Stimulated activated CD4-positive, alpha-beta T cell treated with anti-CD3 and anti-CD28 coated beads, Interleukin-4, amount 100 ng/mL, for 24 hours (primary cell): ENCODE results near the gene ATP5F1C.
A peak's percentile ranks its signal among the peaks of the same experiment; 100 is the strongest.
"Not testable (repeated sequence)": the region's sequence is repeated elsewhere in the genome, so short reads cannot be mapped to it uniquely, and the experiment has no call there.

Experiments
- DNase-seq: peaks from one replicate; pipeline ENCODE4 v3.0.0-alpha.2; 2020

ATP5F1C gene

DNA sequence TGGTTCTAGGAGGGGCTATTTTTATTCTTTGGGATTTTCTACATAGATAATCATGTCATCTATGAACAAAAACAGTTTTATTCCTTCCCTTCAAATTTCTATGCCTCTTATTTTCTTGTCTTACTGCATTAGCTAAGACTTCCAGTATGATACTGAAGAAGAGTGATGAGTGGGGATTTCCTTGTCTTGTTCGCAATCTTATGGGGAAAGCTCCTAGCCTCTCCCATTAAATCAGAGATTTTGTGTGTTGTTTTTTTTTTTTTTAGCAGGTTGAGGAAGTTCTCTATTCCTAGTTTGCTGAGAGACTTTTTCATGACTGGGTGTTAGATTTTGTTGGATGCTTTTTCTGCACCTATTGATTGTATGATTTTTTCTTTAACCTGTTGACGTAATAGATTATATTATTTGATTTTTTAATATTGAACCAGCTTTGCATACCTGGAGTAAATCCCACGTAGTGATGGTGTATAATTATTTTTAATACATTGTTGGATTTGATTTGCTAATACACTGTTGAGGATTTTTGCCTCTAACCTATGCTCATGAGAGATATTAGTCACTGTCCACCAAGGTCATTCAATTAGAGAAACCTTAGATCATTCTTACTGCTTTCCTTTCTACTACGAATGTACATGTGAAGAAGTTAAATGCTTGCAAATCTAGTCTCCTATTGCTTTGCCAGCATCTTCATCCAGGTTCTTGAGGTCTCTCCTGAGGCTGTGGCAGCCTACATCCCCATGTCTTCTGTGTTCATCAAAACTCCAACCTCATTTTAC lies 6.5 kb downstream of the ATP5F1C start:
- DNase-seq = no peak

DNA sequence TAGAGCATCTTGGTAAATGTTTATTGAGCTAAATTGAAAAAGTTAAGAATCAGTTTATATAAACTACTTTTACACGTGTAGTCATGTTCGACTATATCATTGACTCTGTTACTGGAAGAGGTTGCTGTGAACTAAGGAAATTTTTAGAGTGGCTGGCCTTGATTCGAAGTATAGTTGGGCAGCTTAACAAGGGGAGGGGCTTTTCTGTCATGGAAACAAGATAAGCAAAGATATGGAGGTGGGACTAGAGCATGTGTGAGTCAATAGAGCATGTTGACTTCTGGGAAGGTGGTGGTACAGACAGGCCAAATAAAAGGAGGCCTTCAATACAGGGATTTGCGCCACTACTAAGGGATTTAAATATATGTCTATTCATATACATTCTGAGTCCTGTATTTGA lies 7.6 kb downstream of the ATP5F1C start:
- no peak for DNase-seq

DNA sequence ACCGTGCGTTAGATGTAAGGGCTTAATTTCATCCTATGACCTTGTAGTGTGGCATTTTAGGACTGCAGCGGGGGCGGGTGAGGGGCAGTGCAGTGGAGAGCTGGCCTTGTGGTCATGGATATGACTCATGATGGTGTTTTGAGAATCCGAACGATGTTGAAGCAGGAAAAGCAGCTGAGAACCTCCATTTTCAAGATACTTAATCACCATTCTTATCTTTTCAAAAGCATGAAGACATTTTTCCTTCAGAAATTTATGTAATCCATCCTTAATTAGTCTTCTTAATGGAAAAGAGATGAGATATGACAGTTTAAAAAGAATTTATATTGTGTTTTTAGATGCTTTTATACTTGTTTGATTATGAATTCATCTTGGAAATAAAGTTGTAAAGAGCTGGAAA lies 9.6 kb downstream of the ATP5F1C start:
- no peak for DNase-seq

DNA sequence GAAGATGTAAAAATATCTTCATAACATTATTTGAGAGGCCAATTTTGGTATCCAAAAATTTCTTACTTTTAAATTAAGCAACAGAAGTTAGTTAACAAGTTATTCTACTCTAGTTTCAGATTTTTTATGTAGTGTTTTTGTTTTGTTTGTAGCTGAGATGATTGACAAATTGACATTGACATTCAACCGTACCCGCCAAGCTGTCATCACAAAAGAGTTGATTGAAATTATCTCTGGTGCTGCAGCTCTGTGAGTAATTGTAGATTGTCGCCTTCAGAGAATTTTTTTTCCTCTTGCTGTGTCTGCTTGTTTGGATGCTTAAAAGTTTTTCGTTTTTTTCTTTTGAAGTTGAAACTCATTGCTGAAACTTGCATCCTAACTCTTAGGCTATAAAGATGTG lies 14.6 kb downstream of the ATP5F1C start:
- no peak for DNase-seq

DNA sequence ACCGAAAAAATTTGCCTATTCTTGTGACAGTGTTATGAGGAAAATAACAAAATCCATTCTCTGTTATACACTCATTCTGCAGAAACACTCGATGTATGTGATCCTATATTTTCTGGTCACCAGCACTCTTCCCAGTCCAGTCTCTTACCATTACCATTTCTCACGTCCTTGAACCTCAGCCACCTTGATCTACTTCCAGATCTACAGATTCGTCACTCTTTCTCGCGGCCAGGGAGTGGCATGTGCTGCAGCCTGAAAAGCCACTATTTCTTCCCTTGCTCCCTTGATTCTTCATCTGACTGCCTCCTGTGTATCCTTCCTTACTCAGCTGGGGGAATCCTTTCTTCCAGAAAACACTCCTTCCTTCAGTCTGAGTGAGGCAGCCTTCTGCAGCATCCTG lies 16.2 kb downstream of the ATP5F1C start:
- DNase-seq = no peak

DNA sequence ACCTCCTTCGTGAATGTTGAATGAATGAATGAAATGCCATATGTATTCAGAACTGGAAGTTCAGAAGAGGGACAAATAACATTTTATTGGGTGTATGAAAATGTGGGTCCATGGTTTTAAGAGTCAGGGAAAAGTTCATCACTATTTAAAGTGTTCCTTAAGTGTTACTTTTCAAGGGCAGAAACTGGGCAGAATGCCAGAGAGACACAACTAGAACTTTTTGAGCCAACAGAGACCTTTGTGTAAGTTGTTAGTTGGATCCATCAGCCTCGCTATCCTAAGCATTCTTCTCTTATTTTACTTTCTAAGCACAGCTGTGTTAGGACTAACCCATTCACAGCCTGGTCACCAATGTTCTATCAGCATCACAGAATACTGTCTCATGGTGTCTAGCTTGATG lies 16.8 kb downstream of the ATP5F1C start:
- no peak for DNase-seq

DNA sequence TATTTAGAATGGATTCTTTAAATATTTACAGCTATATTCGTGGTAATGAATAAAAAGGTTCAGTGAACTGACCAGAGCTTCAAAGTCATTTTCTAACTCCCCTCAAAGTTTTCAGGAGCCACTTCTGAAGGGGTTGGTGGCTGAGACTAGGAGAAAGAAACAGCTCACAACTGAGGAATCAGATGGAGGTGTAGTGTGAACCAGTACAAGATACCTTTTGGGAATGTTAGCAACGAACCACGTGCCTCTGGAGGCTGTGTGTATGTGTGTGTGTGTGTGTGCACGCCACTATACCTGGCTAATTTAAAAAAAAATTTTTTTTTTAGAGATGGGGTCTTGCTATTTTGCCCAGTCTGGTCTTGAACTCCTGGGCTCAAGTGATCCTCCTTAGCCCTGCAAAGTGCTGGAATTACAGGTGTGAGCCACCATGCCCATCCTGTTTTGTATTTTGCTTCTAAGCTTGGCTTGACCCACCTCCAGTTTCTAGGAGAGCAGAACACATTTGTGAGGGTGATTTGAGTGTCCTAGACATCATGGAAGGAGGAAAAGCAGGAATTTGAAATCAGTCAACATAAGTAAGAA lies 20.8 kb downstream of the ATP5F1C start:
- DNase-seq = no peak

DNA sequence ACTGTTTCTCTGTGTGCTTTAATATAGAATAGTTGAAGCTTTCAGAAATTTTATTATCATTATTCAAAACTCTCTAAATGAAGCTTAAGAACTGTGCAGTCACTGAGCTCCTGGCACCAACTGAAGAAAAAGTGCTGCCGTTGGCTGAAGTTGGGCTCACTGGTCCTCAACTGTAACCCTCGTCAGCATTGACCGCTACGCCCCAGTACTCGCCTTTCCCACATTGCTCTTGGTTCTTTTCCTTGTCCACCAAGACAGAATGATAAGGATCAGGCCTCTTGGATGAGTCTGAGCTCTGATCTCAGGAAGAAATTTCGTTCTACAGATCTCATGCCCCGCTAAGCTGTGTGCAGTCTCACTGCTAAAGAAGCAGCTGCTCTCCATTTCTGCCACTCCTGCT lies 22.5 kb downstream of the ATP5F1C start:
- DNase-seq = no peak

DNA sequence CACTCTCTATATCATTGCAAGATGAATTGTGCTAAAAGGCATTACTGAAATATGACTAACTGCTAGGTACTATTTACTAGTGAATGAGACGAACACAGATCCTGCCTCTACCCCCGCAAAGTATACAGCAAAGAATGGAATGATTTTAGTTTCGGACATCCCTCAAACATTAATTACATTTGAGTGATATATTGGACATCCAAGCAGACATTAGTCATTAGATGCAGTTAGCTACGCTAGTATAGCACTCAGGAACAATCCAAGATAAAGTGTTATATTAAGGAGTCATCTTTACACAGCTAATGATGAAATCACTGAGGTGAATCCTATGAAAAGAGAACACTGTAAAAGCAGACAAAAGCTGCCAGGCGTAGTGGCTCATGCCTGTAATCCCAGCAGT lies 23.0 kb downstream of the ATP5F1C start:
- no peak for DNase-seq

DNA sequence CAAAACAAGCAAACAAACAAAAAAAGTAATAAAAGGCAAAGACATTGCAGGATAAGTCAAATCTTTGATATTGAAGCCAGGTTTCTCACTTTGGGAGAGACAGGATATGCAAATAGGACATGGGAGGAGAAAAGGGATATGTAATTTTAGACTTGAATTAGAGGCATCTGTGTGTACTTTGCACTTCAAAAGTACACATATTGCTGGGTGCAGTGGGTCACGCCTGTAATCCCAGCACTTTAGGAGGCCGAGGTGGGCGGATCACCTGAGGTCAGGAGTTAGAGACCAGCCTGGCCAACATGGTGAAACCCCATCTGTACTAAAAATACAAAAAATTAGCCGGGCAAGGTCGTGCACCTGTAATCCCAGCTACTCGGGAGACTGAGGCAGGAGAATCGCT lies 23.8 kb downstream of the ATP5F1C start:
- not testable (repeated sequence) for DNase-seq

DNA sequence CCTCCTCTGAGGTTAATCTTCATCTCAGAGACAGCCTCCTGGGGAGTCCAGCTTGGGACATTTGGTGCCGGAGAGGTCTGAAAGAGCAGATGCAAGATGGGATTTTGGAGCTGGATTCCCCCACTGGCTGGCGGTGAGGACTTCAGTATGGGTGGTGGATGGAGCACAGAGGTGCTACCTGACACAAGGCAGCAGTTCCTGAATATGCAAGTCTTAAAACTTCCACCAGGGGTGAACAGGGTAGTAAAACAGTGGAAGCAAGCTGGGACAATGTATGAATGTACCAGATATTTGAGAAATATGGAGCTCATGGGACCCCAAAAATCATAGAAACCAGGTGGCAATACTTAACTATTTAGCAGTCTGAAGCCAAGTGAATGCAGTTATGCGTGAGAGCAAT lies 25.5 kb downstream of the ATP5F1C start:
- DNase-seq = no peak

DNA sequence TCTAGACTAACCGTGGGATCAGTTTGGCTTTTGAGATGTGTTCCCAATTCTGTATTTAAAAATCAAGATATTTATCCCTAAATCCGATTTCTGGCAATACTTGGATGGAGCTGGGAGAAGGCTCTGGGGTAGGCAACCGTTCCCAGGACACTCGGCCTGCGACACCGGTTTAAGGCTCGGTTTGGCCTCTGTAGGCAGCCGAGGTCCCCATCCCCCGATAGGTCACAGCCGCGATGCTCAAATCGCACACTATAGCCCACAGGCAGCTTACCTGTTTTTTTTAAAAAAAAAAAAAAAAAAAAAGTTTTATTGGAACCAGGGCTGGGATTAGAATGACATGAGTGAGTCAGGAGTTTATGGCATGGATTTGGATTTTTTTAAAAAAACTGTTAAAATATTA lies 29.6 kb downstream of the ATP5F1C start:
- DNase-seq = no peak

DNA sequence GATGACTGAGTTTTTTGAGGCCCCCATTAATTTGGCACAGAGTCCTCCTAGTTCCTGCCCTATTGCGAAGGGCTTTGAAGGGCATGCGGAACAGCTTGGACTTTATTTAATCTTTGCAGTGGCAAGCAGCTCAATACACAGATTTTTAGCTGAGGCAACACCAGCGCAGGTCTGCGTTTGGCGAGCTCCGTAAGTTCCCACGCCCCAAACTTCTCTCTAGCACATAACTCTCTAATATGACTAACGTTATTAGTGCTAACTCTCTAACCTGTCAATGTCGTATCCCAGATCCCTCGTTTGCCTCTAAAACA lies 30.0 kb downstream of the ATP5F1C start:
- DNase-seq = no peak

DNA sequence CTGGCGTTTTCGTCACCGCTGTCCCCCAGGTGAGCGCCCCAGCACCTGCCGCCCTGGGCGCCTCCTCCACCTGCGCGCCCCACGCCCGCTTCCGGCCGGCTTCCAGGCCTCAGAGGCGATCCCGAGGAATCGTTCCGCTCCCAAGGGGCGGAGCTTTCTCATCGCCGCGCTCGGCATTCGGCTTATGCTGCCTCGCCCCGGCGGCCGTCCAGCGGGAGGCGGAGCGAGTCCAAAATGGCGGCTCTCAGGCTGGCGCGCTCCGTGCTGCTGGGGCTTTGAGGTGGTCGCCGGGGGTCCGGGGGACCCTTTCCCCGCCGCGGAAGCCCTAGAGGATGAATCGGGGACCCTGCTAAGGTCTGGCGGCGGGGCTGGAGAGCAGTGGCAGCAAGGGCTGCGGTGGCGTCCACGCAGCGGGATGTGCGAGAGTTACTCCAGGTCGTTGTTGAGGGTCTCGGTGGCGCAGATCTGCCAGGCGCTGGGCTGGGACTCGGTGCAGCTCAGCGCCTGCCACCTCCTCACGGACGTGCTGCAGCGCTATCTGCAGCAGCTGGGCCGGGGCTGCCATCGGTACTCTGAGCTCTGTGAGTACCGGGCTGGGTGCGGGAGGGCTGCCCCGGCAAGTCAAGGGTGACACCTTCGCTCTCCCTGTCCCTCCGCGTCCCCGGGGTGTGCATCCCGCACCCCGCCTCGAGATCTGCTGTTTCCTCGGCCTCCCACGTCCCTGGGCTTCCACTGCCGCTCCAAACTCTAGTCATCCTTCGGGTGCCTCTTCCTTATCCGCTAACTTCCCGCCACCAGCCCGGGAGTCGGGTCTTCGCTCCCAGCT lies 30.5 kb downstream of the ATP5F1C start, which contains the start of gene TAF3:
Gene TAF3, plus strand, starts transcription at position 211 of the 826 bp plus-strand sequence. Its CDS starts 205 bp downstream, at position 416.
- peak; percentile 94 for DNase-seq

DNA sequence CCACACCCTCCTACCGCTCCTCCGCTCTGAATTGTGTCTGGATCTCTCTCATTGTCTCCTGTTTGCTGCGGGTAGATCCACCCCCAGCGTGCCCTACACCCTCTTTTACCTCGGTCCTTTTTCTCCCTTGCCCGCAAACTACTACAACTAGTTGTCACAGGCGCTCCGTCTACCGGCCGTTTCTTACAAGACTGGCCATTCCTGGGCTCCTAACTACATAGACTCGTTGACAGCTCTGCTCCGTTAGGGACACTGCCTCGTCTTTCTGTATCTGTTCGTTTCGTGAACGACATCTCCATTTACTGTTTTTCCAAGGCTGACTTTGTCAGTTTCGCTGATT lies 31.1 kb downstream of the ATP5F1C start:
- peak; percentile 25 for DNase-seq

DNA sequence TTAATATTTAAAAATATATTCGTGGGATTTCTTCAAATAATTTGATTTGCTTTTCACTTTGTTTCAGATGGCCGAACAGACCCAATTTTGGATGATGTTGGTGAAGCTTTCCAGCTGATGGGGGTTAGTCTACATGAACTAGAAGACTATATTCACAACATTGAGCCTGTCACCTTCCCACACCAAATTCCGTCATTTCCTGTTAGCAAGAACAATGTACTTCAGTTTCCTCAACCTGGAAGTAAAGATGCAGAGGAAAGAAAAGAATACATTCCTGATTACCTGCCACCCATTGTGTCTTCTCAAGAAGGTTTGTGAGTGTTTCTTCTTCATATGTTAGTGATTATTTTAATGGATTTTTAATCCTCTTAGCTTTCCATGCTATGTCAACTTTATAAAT lies 36.3 kb downstream of the ATP5F1C start:
- no peak for DNase-seq

DNA sequence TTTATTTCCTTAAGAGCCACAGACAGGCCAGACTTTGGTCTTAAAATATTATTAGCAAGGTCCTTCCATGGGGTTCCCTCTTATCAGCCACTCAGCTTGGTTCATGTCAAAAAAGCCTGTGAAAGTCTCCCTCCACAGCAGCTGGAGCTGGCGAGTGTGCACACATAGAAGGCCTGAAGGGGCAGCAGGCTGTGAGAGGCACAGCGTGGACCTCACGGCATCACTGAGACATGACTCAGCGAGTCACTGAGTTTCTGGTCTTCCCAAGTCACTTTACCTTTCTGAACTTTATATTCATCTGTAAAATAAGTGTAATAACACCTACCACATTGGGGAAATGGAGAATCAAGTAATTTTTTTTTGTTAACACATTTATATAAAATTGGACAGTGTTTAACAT lies 39.0 kb downstream of the ATP5F1C start:
- DNase-seq = no peak

DNA sequence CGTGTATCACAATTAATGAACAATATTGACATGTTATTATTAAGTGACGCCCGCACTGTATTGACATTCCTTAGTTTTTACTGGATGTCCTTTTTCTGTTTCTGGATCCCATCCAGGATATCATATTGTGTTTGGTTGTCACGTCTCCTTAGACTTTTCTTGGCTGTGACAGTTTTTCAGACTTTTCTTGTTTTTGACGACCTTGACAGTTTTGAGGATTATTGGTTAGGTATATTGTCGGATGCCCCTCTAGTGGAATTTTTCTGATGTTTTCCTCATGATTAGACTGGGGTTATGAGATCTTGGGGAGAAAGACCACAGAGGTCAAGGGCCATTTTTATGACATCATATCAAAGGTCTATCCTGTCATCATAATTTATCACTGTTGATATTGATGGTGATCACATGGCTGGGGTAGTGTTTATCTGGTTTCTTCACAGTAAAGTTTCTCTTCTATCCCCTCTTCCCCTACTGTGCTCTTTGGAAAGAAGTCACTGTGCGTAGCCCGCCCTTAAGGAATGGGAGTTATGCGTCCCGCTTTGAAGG lies 41.4 kb downstream of the ATP5F1C start:
- DNase-seq = no peak

DNA sequence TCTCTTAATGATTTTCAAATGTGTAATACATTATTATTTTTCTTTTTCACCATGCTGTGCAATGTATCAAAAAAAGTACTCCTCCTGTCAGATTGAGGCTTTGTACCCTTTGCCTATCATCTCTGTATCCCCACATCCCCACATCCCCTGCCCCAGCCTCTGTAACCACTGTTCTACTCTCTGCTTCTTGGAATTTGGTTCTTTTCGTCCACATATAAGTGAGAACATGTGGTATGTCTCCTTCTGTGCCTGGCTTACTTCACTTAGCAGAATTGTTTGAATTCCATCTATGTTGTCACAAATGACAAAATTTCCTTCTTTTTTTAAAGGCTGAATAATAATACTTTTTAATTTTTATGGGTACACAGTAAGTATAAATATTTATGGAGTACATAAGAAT lies 44.1 kb downstream of the ATP5F1C start:
- DNase-seq = no peak

DNA sequence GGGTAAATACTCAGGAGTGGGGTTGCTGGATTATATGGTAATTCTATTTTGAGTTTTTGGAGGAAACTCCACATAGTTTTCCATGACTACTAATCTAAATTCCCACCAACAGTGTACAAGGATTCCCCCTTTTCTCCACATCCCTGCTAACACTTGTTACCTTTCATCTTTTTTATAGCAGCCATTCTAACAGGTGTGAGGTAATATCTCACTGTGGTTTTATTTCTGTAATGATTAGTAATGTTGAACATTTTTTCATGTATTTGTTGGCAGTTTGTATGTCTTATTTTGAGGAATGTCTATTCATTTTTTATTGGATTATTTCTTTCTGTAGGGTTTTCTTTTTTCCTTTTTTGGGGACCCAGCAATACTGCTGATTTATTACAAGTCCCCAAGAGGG lies 45.2 kb downstream of the ATP5F1C start:
- DNase-seq = no peak

DNA sequence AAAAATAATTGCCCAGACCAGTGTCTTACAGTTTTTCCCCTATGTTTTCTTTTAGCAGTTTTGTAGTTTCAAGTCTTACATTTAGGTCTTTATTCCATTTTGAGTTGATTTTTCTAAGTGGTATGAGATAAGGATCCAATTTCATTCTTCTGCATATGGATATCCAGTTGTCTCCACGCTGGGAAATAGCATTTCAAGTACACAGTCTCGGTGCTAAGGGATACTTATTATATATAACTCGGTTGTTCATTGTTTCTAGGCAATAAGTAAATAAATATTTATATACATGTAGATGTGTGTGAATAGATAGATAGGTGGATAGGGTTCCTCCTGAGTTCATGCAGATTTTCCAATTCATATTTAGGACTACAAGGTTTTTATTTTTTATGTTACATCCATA lies 46.3 kb downstream of the ATP5F1C start:
- no peak for DNase-seq

DNA sequence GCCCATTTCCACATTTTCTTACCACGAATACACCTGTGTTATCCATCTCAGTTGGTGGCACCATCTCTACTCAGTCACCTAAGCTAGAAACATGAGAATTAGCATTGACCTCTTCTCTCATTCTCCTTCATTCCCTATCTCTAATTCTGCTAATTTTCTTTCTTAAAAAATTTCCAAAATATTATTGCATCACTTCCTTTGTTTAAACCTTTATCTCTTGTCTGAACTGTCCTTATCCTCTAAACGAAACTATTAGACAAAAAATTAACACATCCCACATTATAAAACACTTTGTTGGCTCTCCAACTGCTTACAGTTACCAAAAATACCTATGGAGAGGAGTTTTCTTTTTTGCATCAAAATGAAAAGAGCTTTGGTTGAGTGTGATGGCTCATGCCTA lies 48.6 kb downstream of the ATP5F1C start:
- DNase-seq = no peak

DNA sequence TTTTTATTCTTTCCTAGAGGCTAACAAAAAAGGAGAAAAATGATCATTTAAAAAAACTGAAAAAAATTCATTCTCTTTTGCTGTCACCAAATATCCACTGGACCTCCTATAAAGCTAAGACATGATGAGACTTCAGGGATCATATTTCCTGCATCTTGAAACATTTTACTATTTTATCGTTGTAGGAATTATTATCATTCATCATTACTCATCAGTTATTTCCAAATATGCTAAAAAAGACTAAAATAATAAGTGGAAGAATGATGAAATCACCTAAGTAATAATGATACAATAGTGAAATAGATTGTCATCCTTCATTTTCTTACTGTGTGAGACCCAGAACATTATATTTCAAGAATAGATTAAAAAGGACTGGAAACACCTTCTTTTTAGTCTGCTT lies 58.6 kb downstream of the ATP5F1C start:
- DNase-seq = no peak

DNA sequence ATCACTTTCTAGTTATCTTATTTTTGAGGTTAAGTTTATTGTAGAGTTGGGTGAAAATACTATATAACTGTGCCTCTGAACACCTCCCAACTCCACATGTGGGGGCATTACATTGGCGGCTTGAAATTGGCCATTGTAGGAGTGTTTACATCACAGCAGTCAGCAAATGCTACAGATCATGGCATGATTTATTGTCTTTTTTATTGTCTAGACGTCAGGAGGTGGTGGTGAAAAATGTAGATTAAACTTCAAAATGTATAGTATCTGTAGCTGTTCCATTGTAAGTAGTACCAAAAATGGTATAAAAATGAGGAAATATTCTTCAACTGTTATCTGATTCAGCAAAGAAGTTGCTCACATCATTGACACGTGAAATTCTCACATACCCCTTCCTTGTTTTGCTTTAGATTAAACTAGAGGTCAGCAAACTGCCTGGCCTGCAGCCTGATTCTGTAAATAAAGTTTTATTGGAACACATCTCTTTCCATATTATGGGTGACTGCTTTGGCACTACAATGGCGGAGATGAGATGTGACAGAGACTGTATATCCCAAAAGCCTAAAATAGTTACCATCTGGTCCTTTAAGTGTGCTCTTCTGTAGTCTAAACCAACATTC lies 65.4 kb downstream of the ATP5F1C start:
- DNase-seq = no peak
